NK-92 (cell line): Measurements from ENCODE around the gene SHF.

ENCODE experiments used
- DNase-seq: peaks from one replicate; lab custom pipeline; 2025; ENCODE audit not compliant: unreplicated experiment; lab: John Stamatoyannopoulos, UW

The SHF gene

GRCh38 chr15:45174069-45174468 lies 13.7 kb downstream of the SHF start:
- DNase-seq: no peak

GRCh38 chr15:45171912-45172311 lies 15.9 kb downstream of the SHF start:
- no peak for DNase-seq

DNA sequence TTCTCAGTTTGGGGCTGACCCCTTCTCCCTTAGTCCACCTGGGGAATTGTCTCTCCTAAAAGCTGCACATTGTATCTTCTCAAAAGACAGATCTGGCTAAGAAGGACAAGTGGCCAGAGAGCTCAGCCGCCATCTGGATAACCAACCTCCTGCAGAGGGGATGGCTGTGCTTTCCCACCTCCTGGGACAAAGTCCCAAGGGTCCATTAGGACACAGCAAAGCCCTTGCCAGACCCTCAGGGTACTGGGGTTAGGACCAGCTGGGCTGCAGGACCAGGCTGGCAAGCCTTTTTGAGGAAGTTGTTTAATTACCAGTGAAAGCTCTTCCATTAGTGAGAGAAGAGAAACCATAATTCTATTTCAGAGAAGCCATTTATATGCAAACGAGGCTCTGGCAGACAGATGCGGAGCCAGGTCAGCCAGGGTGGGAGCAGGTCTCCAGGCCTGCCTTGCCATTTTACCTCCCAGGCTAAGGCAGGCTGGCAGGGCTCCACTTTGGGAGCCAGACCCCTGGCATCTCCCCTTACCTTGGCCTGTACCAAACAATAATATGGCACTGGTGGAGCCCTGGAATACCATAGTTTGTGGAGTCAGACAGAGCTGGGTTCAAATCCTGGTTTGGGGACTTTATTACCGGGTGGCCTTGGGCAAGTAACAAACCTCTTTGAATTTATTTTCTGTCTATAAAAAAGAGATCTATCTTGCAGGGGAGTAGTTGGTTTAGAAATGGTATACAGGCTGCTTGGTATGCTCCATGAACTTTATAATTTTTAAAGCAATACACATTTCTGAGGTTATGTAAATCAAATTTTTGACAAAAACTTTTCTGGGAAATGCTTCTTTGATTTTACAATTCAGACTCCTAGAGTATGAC lies 17.9 kb downstream of the SHF start:
- DNase-seq: no peak

DNA sequence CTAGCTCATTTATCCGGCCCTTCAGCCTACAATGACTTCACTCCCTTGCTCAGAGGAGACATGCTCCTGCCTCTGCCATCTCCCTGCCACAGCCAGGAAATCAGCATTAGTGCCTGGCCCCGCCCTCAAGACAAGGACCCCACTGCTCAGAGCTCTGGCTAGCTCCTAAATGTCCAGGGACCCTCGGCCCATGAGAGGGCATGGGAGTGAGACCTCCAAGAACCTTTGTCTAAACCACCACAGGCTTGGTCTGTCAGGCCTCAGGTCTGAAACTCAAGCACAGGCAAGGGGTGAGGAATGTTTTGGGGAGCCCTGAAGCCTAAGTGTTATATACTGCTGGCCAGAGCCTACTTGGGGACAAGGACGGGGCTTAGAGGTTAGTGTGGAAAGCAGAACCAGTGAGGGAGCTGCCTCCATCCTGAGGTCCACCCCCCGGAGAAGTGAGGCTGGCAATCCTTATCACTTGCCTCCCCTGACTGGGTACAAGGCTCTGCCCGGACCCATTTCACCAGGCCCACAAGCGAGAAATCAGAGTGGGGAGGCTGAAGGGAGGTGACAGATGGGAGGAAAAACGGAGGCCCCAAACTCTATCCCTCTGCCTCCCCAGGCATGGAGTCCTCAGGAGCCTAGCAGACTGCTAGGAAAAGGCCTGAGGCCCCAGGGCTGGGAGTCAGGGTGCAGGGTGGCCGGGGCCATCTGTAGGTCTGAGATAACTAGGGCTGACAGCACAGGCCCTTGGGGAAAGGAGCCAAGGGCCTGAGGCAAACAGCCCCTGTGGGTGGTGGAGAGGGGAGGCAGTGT lies 18.8 kb downstream of the SHF start:
- no peak for DNase-seq

DNA sequence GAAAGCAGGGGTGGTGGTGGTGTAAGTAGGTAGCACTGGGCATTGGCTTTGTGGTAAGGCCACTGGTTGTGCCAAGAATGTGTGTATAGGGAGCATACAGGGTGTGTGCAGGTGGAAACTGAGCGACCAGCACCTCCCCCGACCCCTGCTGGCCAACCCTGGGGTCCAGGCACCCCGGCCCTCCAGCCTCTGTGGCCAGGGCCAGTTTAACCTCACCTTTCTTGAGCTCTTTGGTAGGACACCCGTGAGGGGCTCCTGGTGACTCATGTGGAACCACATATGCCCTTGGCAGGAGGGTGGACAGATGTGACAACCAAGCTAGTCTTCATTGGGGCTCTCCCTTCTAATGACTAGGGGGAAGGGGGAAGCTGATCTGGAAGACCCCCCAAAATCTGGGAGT lies 19.5 kb downstream of the SHF start:
- DNase-seq: no peak

DNA sequence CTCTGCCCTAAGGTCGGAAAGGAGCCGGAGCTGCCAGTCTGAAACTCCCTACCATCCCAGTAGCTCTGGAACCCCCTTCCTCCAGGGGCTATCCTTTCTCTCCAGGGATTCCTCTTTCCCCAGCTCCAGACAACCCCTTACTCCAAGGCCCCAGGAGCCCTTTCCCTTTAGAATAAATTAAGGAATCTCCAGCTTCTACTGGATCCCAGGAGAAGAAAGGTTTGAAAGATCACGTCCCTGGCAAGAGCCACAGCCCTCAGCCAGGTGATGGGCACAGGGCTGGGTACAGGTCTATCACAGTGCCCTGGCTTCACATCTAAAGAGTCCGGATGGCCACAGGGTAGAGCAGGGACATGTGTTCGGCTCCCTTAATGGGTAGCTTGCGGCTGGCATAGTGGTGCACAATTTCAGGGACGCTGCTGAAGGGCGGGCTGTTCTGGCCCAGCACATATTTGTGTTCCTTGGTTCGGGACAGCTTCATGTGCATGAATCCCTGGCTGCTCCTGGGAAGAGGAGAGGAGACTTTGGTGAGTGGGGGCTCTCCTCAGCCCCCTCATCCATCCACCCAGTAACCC lies 20.0 kb downstream of the SHF start:
- DNase-seq: no peak

DNA sequence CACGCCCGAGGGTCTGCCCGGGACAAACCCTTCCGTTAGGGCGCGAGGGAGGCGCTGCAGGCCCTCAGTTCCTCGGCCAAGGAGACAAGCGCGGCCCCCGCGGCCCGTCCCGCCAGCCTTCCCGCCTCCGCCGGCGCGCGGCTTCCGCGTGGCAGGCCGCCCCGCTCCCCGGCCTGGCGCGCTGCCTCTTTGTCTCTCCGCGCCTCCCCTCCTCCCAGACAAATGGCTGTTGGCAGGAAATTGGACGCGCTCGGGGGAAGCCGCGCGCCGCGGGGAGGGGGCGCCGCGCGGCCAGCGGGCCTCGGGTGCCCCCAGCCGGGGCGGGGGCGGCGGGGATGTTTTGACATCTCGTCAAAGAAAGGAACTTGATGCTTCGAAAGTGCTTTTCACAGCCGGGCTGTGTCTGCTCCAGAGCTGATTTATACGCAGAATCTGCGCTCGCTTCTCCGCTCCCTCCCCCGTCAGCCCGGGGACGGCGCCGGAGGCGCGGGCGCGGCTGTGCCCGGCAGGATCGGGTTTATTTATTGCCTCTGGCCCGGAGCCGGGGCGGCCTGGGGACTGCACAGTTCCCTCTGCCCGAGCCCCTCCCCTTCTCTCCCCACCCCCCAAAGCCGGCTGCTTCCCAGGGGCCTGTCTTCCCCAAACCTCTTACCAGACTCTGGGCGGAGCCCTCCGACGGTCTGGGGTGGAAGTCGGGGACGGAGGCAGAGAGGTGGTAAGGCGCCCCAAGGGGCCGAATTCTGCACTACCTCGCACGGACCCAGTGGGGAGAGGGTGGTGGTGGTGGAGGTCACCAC lies 20.7 kb downstream of the SHF start:
- DNase-seq: no peak

GRCh38 chr15:45165536-45165935 lies 22.2 kb downstream of the SHF start:
- DNase-seq: no peak

DNA sequence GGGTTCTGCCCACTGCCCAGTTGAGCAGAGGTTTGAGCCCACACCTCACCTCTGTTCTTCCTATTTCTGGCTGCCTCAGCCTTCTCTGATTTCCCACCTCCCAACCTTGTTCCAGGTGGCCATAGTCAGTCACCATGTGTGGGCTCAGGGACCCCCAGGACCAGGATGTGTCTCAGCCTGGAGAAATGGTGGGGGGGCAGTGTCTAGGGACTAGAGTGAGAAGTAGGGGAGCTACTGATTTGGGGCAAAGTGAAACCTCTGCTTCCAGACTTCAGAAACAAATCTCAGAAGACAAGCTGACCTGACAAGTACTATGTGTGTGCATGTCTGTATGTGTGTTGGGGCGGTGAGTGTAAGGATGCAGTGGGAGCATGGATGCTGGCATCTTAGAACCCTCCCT lies 22.9 kb downstream of the SHF start:
- DNase-seq: no peak

DNA sequence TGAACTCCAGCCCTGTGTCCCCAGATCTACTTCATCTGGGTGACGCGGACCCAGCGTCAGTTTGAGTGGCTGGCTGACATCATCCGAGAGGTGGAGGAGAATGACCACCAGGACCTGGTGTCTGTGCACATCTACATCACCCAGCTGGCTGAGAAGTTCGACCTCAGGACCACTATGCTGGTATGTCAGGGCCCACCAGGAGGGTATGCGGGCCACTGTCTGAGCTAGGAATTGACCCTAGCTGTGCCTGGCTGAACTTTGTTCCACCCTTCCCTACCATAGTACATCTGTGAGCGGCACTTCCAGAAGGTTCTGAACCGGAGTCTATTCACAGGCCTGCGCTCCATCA lies 24.3 kb downstream of the SHF start:
- DNase-seq: no peak

DNA sequence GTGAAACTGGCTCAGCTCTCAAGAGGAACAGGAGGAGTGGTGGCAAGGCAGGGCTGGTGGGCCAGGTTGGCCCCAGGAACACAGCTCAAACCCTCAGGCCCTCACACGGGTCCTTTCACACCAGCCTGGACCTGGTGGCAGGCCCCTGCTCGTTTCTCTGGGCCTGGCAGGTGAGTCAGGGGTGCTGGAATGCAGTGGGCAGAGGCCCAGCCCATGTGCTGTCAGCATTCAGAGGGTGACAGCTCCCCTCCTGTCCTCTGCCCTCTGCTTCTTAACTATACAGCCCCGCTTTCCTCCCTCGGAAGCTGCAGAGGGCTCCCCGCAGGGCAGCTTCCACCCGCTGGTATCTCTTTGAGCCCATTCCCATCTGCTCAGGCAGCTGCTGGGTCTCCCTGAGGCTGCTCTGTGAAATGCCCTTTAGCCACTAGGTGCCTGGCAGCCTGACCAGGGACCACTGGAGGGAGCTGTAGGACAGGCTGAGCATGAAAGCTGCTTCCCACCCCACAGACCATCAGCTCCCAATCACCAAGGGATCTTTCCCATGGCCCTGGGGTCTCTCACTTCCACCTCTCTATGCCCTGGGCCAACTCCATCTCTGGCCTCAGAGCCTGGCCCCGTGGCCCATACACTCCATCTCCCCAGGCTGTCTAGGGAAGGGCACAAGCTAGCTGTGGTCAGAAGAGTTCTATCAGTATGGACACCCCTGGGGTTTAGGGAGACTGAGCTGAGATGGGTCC lies 24.8 kb downstream of the SHF start:
- no peak for DNase-seq

DNA sequence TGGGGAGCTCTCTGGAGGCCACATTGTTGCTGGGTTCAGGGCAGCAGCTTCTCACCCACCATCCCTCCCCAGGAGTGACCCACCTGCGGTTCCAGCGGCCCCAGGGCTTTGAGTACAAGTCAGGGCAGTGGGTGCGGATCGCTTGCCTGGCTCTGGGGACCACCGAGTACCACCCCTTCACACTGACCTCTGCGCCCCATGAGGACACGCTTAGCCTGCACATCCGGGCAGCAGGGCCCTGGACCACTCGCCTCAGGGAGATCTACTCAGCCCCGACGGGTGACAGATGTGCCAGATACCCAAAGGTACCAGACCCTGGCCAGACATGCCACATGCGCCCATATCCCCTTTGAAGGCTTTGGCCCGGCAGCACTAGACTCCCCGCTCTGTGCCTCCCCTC lies 26.1 kb downstream of the SHF start:
- no peak for DNase-seq

DNA sequence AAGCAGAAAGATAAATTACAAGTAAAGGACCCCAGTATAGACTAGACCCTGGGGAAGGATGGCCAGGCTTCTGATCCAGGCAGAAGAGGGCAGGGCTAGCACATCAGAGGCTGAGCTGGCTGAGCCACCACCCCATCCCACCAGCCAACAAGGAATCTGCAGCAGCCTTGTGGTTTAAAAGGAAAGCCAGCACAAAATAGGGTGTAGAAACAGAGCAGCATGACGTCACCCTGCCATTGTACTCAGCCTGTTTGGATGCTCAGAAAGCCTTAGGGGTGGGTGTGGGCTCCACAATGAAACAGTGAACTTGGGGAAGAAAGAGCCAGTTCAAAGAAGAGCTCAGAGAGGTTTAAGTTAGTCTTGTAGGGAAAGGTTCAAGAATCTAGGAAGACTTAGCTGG lies 29.8 kb downstream of the SHF start:
- DNase-seq: no peak

DNA sequence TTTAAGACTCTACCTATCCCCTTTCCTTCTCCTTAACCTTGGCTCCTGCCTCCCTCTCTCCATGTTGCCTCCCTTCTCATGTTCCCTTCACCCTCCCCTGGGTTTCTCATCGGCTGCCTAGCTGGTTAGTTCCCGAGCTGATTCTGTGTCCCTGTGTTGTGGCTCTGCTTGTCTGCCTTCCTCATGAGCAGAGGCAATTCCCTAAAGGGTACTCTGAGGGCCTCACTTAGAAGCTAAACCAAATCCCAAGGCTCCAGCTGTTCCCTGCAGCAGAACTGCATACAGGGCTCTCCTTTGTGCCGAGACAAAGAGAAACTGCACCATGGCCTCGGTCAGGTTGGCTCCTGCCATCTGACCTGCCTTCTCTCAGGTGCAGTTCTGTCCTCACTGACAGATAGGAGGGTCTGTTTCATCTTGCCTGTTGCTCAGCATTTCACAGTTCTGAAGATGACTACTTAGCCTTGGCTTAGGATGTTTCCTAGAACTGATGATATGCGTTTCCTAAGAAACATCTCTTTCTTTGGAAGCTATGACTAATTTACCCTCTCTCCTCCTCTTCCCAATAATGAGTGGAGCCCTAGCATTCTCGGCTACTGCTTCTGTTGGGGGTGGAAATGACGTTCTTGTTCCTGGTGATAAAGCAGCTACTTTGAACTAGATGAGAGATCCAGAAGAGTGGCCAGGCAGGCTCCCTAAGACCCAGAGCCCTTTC lies 30.9 kb downstream of the SHF start:
- no peak for DNase-seq

- no peak for DNase-seq
Observed at GRCh38 chr15:45155739-45156138, 32.0 kb downstream of the SHF start.

DNA sequence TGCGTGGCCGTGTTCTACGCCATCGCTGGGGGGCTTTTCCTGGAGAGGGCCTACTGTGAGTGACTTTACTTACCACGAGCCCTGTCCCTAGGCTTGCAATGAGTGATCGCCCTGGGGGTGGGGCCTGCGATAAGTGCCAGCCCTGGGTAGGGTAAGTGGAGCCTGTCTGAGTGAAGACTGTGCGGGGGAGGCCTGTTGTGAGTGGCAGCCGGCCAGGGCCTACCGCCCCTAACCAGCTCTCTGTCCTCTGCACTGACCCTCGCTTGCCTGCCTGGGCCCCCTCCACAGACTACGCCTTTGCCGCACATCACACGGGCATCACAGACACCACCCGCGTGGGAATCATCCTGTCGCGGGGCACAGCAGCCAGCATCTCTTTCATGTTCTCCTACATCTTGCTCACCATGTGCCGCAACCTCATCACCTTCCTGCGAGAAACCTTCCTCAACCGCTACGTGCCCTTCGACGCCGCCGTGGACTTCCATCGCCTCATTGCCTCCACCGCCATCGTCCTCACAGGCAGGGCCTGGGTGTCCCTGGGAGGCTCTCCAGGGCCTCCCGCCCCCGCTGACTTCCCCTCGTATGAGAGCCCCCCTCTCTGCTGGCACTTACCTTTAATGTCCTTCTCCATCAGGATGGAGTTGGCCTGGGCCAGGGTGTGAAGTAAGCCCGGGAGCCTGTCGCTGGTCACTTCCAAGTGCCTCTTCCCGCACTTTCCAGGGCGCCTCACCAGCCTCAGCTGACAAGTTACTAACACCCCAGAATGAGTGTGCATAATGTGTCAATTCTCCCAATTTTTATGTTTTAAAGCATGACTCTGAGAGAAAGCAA lies 35.6 kb downstream of the SHF start:
- DNase-seq: no peak

DNA sequence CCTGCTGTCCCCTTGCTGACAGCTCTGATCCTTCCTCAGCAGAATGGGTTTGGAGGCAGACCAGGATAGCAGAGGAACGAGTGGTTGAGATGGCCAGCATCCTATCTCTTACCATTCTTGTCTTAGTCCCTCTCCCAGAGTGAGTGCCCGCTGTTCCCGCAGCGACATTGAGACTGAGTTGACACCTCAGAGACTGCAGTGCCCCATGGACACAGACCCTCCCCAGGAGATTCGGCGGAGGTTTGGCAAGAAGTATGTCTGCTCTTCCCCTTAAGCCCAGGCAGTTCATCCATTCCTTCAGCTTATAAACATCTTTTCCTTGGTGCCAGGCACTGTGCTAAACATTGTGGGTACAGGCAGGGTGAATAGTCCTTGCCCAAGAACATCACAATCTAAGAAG lies 36.8 kb downstream of the SHF start:
- DNase-seq: no peak

GRCh38 chr15:45150481-45150880 lies 37.3 kb downstream of the SHF start:
- no peak for DNase-seq

DNA sequence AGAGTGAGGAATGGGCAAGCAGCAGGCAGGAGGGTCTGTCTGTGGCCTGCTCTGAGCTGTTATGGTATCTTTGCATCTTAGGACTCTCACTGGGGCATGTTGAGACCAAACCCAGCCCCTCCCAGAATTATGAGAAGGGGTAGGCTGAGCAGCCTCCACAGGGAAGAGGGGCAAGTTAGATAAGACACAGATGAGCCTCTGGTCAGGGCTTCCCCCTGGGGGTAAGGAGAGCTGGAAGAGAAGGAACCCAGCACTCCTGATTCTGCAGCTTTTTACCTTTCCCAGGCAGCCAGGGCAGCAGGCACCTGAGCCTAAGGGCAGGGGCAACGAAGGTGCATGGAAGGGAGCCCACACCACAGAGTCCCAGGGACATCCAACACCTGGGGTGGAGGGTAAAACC lies 38.7 kb downstream of the SHF start:
- no peak for DNase-seq
